ENCODE data around the gene SIPA1L2.

SIPA1L2 gene

GRCh38 chr1:232589111-232589811 lies 40.7 kb downstream of the SIPA1L2 start:
- DNase-seq (ENCODE audit: low read depth): no peak

- DNase-seq (ENCODE audit: low read depth): no peak
Measured at GRCh38 chr1:232587141-232588008, 42.6 kb downstream of the SIPA1L2 start.

- DNase-seq (ENCODE audit: low read depth): no peak
Measured at GRCh38 chr1:232586679-232587078, 43.3 kb downstream of the SIPA1L2 start.

- no peak for DNase-seq (ENCODE audit: low read depth)
Measured at GRCh38 chr1:232585486-232585885, 44.4 kb downstream of the SIPA1L2 start.

GRCh38 chr1:232581932-232582331 lies 48.0 kb downstream of the SIPA1L2 start:
- no peak for DNase-seq (ENCODE audit: low read depth)

Measured in CMK (cell line).